ENCODE results near the gene MIEN1.
"Not testable (repeated sequence)": the region's sequence is repeated elsewhere in the genome, so short reads cannot be mapped to it uniquely, and the experiment has no call there.

The MIEN1 gene

GRCh38 chr17:39715375-39716072, 14.8 kb downstream of the MIEN1 start:
- no peak for DNase-seq

DNA sequence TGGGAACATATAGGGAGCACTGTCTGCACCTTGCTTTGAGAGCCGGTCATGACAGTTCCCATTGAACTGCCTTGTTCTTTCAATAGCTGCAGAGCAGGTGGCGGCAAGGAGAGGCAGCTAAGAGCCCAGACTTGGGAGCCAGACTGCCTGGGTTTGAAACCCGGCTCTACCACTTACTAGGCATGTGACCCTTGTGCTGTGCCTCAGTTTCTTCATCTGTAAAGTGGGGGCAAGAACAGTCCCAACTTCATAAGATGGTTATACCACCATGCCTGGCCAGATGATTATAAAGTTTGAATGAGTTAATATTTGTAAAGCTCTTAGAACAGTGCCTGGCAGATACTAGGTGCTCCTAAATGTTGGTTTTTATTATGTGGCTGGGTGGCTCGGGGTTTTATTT, 16.1 kb downstream of the MIEN1 start:
- DNase-seq, result no peak

DNA sequence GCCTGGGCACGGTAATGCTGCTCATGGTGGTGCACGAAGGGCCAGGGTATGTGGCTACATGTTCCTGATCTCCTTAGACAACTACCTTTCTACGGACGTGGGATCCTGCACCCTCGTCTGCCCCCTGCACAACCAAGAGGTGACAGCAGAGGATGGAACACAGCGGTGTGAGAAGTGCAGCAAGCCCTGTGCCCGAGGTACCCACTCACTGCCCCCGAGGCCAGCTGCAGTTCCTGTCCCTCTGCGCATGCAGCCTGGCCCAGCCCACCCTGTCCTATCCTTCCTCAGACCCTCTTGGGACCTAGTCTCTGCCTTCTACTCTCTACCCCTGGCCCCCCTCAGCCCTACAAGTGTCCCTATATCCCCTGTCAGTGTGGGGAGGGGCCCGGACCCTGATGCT, 18.5 kb downstream of the MIEN1 start:
- no peak for DNase-seq

- not testable (repeated sequence) for DNase-seq
Observed at GRCh38 chr17:39711071-39711470, 19.3 kb downstream of the MIEN1 start.

GRCh38 chr17:39709998-39710964, 20.1 kb downstream of the MIEN1 start:
- DNase-seq, result no peak

- DNase-seq, result no peak
Observed at GRCh38 chr17:39709319-39709997, 20.9 kb downstream of the MIEN1 start.

DNA sequence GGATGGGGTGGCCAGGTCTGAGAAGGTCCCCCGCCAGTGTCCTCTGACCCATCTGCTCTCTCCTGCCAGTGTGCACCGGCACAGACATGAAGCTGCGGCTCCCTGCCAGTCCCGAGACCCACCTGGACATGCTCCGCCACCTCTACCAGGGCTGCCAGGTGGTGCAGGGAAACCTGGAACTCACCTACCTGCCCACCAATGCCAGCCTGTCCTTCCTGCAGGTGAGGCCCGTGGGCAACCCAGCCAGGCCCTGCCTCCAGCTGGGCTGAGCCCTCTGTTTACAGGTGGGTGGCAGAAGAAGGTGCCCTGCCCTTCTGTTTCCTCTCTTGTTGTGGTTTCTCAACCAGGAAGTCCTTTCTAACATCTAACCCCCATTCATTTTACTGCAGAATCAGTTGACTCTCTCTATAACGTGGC, 23.4 kb downstream of the MIEN1 start:
- no peak for DNase-seq

GRCh38 chr17:39706383-39706782, 23.9 kb downstream of the MIEN1 start:
- DNase-seq, result no peak

DNA sequence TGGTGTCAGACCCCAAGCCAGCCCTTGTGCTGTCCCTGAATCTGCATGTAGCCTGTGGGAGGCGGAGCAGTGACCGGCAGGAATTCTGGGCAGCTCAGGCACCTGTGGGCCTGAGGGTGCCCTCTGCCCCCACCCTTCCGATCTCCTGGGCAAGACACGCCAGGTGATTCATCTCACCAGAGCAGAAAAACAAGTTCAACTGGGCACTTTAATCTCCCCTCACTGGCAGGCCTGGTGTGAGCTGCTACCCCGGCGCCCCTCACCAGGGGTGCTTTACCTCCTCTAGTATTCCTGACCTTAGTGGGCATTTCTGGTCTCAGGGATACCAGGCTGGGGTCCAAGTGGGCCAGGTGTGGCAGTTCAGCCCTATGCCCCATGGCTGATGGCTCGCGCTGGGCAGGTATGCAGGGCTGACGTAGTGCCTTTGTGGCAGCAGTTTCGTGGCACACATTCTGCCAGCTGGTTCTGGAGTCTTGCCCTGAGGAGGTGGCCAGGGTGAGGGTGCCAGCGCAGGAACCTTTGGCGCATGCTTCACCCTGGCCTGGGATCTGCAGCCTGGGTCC, 24.5 kb downstream of the MIEN1 start:
- DNase-seq, result no peak

DNA sequence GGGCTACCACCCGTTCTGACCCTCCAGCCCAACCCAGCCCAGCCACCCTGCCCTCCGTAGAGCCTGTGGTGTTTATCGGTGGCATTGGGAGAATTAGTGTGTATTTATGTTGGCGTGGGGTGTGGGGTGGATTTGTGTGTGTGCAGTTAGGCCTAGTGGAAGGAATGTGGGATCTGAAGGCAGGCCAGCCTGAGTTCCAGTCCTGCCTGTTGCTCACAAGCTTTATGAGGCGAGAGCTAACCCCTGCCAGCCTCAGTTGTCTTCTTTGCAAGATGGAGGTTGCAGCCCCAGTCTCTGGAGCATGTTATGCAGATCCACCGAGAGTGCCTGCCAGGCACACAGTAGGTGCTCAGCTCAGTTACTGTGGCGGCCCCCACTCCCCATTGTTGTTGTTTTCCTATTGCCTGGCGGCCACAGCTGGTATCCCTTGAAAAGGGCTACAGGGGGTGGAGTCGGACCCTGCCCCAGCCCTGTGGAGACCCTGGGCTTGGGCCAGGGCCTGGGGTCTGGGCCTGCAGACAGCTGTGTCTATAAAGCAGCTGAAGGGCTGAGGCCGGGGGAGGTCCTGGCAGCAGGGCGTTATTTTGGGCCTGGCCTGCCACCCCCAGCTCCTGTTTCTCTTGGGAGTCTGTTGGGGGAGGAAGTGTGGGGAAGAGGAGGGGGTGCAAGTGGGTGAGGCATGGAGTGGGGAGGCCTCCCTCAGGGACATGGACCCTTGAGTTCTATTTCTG, 25.3 kb downstream of the MIEN1 start:
- no peak for DNase-seq

DNA sequence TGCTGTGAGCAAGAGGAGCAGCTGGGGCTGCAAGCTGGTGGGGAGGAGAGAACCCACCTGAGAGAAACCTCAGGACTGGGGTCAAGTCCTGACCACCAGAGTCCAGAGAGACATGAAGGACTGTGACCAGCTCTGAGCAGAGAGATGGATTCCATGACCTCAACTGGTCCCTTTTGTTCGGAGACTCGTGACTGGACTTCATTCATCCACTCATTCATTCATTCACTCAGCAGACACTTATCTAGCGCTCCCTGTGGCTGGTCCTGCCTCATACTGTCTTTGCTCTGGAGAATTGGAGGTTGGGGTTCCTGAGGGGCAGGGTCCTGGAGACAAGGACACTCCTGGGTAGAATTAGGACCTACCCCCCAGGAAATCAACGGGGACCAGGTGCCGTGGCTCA, 26.4 kb downstream of the MIEN1 start:
- DNase-seq, result no peak

DNA sequence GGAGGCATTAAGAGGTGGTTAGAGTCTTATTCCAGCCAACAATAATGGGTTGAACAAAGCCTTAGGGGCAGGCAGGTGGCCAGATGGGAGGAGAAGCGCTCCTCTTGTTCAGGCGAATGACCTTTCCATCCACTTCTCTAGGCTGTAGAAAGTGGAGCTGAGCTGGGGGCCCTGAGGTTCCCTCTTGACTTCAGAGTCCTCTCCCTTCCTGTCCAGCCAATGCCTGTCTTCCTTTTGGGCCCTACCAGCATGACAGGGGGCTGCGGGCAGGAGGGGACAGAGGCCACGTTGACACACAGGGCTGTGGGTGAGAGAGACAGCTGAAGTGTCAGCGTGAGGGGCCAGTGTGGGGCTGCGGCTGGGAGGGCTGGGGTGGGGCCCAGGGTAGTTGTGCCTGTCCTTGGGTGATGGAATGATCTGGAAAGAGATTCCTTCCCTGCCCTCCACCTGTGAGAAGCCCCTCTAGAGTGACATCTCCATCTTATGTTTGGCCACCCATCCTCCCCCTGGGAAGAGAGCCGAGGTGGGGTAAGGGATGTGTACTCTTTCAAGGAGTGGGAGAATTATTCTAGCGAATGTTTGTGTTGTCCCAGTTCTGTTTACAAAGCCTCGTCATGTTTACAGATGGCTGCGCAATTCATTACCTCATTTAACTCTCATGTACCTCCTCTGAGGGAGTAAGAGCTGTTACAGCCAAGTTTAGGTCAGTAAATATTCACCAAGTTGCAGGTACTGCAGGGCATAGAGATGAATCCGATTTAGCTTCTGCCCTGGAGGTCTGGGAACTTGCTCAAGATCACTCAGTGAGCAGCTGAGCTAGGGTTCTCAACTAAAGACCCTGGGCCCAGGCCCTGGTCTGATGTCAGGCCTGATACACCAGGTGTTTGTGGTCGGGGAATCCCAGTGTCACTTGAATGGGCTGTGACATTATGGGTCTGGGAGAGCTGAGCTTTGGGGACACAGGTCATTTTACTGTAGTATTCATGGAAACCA, 27.1 kb downstream of the MIEN1 start:
- DNase-seq, result no peak

GRCh38 chr17:39701784-39702422, 28.4 kb downstream of the MIEN1 start:
- DNase-seq, result no peak

DNA sequence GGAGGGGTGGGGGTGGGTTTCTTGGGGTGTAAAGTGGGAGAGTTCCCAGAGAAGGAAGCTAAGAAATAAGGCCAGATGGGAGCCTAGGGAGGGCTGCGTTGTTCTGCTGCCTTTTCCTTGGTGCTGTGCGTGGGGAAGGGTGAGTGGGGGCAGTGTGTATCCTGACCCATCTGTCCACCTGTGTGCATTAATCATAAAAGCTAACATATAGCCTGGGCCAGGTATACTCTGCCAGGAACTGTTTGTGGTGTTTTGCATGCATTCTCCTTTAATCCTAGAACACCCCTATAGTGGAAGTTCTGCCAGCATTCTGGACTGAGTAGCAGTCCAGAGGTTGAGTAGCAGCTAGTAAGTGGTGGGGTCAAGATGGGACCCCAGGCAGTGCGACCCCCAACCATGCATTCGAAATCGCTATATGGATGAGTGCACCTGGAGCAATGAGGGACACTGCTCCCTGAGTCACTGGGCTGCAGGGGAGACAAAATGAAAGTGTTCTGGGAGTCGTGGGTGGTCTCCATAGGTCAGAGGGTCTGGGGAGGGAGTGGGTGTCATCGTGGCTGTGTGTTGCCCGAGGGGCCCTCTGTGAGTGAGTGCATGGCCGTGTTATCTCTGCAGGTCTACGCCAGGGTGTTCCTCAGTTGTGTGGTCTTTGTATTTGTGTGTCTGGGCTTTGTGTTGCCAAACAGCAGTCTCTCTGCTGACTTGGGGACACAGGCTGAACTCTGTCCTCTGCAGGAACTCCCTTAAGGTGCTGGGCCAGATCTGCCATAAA, 29.1 kb downstream of the MIEN1 start:
- no peak for DNase-seq

- no peak for DNase-seq
Observed at GRCh38 chr17:39700148-39700987, 30.0 kb downstream of the MIEN1 start.

DNA sequence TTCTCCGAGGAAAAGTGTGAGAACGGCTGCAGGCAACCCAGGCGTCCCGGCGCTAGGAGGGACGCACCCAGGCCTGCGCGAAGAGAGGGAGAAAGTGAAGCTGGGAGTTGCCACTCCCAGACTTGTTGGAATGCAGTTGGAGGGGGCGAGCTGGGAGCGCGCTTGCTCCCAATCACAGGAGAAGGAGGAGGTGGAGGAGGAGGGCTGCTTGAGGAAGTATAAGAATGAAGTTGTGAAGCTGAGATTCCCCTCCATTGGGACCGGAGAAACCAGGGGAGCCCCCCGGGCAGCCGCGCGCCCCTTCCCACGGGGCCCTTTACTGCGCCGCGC, 30.5 kb downstream of the MIEN1 start, which contains the start of gene ERBB2:
Gene ERBB2 (plus strand): TSS at position 247 of the 330 bp plus-strand sequence. CDS start 175 bp downstream, outside the sequence.
- no peak for DNase-seq

GRCh38 chr17:39699157-39699817, 31.0 kb downstream of the MIEN1 start:
- DNase-seq, result not testable (repeated sequence)

- DNase-seq, result no peak
Observed at GRCh38 chr17:39697961-39698360, 32.4 kb downstream of the MIEN1 start.
